Karpas-422 (cell line): ENCODE results near the gene BTG3. TPM values are rescaled to one million over a fixed set of nuclear protein-coding genes. Genes with fewer than 3 reads are reported as not detected.

ENCODE experiments used
- DNase-seq: peaks from one replicate; pipeline ENCODE4 v3.0.0-alpha.2; 2015
- H2AFZ ChIP-seq: fragments of 200-600 bp; sonication (generic); 2 replicates; pipeline ENCODE4 v1.6.1; 2014; ENCODE audit warnings: antibody characterized with exemption, low read length, mixed read lengths
- H3K27ac ChIP-seq: fragments of 200-600 bp; sonication (generic); 2 replicates; pipeline ENCODE4 v1.5.1; 2014; ENCODE audit warnings: mild to moderate bottlenecking, low read length, moderate library complexity
- H3K27me3 ChIP-seq: fragments of 200-600 bp; sonication (generic); 2 replicates; pipeline ENCODE4 v1.6.1; 2014; ENCODE audit warnings: low read length, mixed read lengths
- H3K36me3 ChIP-seq: fragments of 200-600 bp; sonication (generic); 2 replicates; pipeline ENCODE4 v1.6.1; 2014; ENCODE audit warnings: low read length, mixed read lengths; ENCODE audit not compliant: insufficient read depth
- H3K4me1 ChIP-seq: fragments of 200-600 bp; sonication (generic); 2 replicates; pipeline ENCODE4 v1.6.1; 2014; ENCODE audit warnings: mild to moderate bottlenecking, low read length, mixed read lengths
- H3K4me2 ChIP-seq: fragments of 200-600 bp; sonication (generic); 2 replicates; pipeline ENCODE4 v1.6.1; 2014; ENCODE audit warnings: low read length, low read depth, mild to moderate bottlenecking; ENCODE audit not compliant: poor library complexity, severe bottlenecking
- H3K4me3 ChIP-seq: fragments of 200-600 bp; sonication (generic); 2 replicates; pipeline ENCODE4 v1.5.1; 2014; ENCODE audit warnings: mild to moderate bottlenecking, antibody characterized with exemption, low read length, mixed read lengths
- H3K79me2 ChIP-seq: fragments of 200-600 bp; sonication (generic); 2 replicates; pipeline ENCODE4 v1.6.1; 2014; ENCODE audit warnings: mild to moderate bottlenecking, low read length, mixed read lengths
- H3K9ac ChIP-seq: fragments of 200-600 bp; sonication (generic); 2 replicates; pipeline ENCODE4 v1.6.0; 2014; ENCODE audit warnings: low read length
- H3K9me2 ChIP-seq: fragments of 200-600 bp; sonication (generic), shearing (Covaris generic); replicated peaks from 2 replicates; pipeline ENCODE4 v1.6.0; 2014; ENCODE audit warnings: mild to moderate bottlenecking, low read length, moderate library complexity; ENCODE audit not compliant: insufficient read depth
- H3K9me3 ChIP-seq: fragments of 300-700, 200-600 bp; sonication (generic); 2 replicates; pipeline ENCODE4 v1.6.1; 2014; ENCODE audit warnings: low read length, mixed read lengths
- H4K20me1 ChIP-seq: fragments of 200-600 bp; sonication (generic); 2 replicates; pipeline ENCODE4 v1.6.1; 2014; ENCODE audit warnings: mild to moderate bottlenecking, antibody characterized with exemption, low read length, low read depth; ENCODE audit not compliant: insufficient read depth
- total RNA-seq: library from RNA; depleted of rRNA; stranded (reverse); fragments of >200 nt; shearing (Covaris generic); gene quantifications from 2 replicates; pipeline ENCODE4 v1.2.3, GENCODE V29; 2014; ENCODE audit warnings: low replicate concordance

BTG3 gene
- total RNA-seq, 1 experiment from 2014 or later: 13.6 TPM

GRCh38 chr21:17583898-17584297 lies 28.8 kb downstream of the BTG3 start:
- Histone ChIP-seq H4K20me1 (no peaks in the 10 kb centered on the region), H3K27me3 (no peaks in the 10 kb centered on the region), H3K9me2 (no peaks in the 10 kb centered on the region), H3K36me3 (no peaks in the 10 kb centered on the region), H3K4me3 (no peak overlapping the region), H3K4me1 (no peaks in the 10 kb centered on the region), H3K9ac (no peak overlapping the region), H3K27ac (no peak overlapping the region), H3K79me2 (no peaks in the 10 kb centered on the region), H3K9me3 (no peaks in the 10 kb centered on the region), H3K4me2 (no peak overlapping the region), H2AFZ (no peak overlapping the region)
- no peak for DNase-seq

GRCh38 chr21:17580319-17580718 lies 32.4 kb downstream of the BTG3 start:
- Histone ChIP-seq H4K20me1 (no peaks in the 10 kb centered on the region), H3K27ac (no peak overlapping the region), H3K79me2 (no peaks in the 10 kb centered on the region), H2AFZ (no peak overlapping the region), H3K9me2 (no peaks in the 10 kb centered on the region), H3K27me3 (no peaks in the 10 kb centered on the region), H3K36me3 (no peaks in the 10 kb centered on the region), H3K9ac (no peak overlapping the region), H3K4me2 (no peak overlapping the region), H3K4me1 (no peaks in the 10 kb centered on the region), H3K9me3 (no peaks in the 10 kb centered on the region), H3K4me3 (no peak overlapping the region)
- DNase-seq: no peak

GRCh38 chr21:17578876-17579275 lies 33.8 kb downstream of the BTG3 start:
- no peaks in the 10 kb centered on the region for H3K79me2 ChIP-seq
- H2AFZ ChIP-seq: no peak overlapping the region
- no peak for DNase-seq
- H3K4me1 ChIP-seq: no peaks in the 10 kb centered on the region
- no peaks in the 10 kb centered on the region for H3K36me3 ChIP-seq
- H3K27me3 ChIP-seq: no peaks in the 10 kb centered on the region
- H3K27ac ChIP-seq: no peak overlapping the region
- no peaks in the 10 kb centered on the region for H3K9me3 ChIP-seq
- H3K9ac ChIP-seq: no peak overlapping the region
- no peak overlapping the region for H3K4me2 ChIP-seq
- H3K9me2 ChIP-seq: no peaks in the 10 kb centered on the region
- H4K20me1 ChIP-seq: no peaks in the 10 kb centered on the region
- H3K4me3 ChIP-seq: no peak overlapping the region

- Histone ChIP-seq H3K36me3 (no peaks in the 10 kb centered on the region), H3K9me3 (no peaks in the 10 kb centered on the region), H4K20me1 (no peaks in the 10 kb centered on the region), H3K27me3 (no peaks in the 10 kb centered on the region), H3K27ac (no peak overlapping the region), H3K79me2 (no peaks in the 10 kb centered on the region), H3K4me1 (no peaks in the 10 kb centered on the region), H3K9ac (no peak overlapping the region), H3K4me3 (no peak overlapping the region), H3K4me2 (no peak overlapping the region), H3K9me2 (no peaks in the 10 kb centered on the region), H2AFZ (no peak overlapping the region)
- no peak for DNase-seq
Observed at GRCh38 chr21:17578162-17578561, 34.5 kb downstream of the BTG3 start.

- no peak for DNase-seq
- Histone ChIP-seq H4K20me1 (no peaks in the 10 kb centered on the region), H3K27me3 (no peaks in the 10 kb centered on the region), H3K9ac (no peak overlapping the region), H3K27ac (no peak overlapping the region), H2AFZ (no peak overlapping the region), H3K36me3 (no peaks in the 10 kb centered on the region), H3K79me2 (no peaks in the 10 kb centered on the region), H3K4me1 (no peaks in the 10 kb centered on the region), H3K4me2 (no peak overlapping the region), H3K4me3 (no peak overlapping the region), H3K9me3 (no peaks in the 10 kb centered on the region), H3K9me2 (no peaks in the 10 kb centered on the region)
Observed at GRCh38 chr21:17577701-17578100, 35.0 kb downstream of the BTG3 start.

GRCh38 chr21:17576080-17576835 lies 36.4 kb downstream of the BTG3 start:
- H3K27me3 ChIP-seq: no peaks in the 10 kb centered on the region
- no peaks in the 10 kb centered on the region for H4K20me1 ChIP-seq
- H3K9me2 ChIP-seq: no peaks in the 10 kb centered on the region
- no peaks in the 10 kb centered on the region for H3K9me3 ChIP-seq
- H3K4me2 ChIP-seq: no peak overlapping the region
- H3K4me3 ChIP-seq: no peak overlapping the region
- no peak overlapping the region for H2AFZ ChIP-seq
- no peaks in the 10 kb centered on the region for H3K79me2 ChIP-seq
- H3K36me3 ChIP-seq: no peaks in the 10 kb centered on the region
- no peak for DNase-seq
- H3K27ac ChIP-seq: no peak overlapping the region
- H3K4me1 ChIP-seq: no peaks in the 10 kb centered on the region
- H3K9ac ChIP-seq: no peak overlapping the region

GRCh38 chr21:17575076-17575475 lies 37.6 kb downstream of the BTG3 start:
- Histone ChIP-seq H2AFZ (no peak overlapping the region), H3K4me3 (no peak overlapping the region), H3K4me1 (no peaks in the 10 kb centered on the region), H3K36me3 (no peaks in the 10 kb centered on the region), H3K9ac (no peak overlapping the region), H3K27me3 (no peaks in the 10 kb centered on the region), H3K9me2 (no peaks in the 10 kb centered on the region), H3K79me2 (no peaks in the 10 kb centered on the region), H3K9me3 (no peaks in the 10 kb centered on the region), H3K4me2 (no peak overlapping the region), H4K20me1 (no peaks in the 10 kb centered on the region), H3K27ac (no peak overlapping the region)
- DNase-seq: no peak

GRCh38 chr21:17572431-17572830 lies 40.3 kb downstream of the BTG3 start:
- Histone ChIP-seq H3K27ac (no peak overlapping the region), H3K27me3 (no peaks in the 10 kb centered on the region), H3K36me3 (no peaks in the 10 kb centered on the region), H3K9me2 (no peaks in the 10 kb centered on the region), H3K9me3 (no peaks in the 10 kb centered on the region), H3K79me2 (no peaks in the 10 kb centered on the region), H4K20me1 (no peaks in the 10 kb centered on the region), H3K4me3 (no peak overlapping the region), H3K4me2 (no peak overlapping the region), H2AFZ (no peak overlapping the region), H3K9ac (no peak overlapping the region), H3K4me1 (no peaks in the 10 kb centered on the region)
- DNase-seq: no peak
